ENCODE measurements around the gene SNRK. TPM values are rescaled to one million over a fixed set of nuclear protein-coding genes. Genes with fewer than 3 reads are reported as not detected.

Gene SNRK
- total and polyA plus RNA-seq, 2 of the 13 experiments (the other 11 are each of a cell fraction or from before 2014, with no cell fraction given) = 11.4 to 16.1 TPM

- no peak for ATAC-seq
- Histone ChIP-seq H3K4me1 (ENCODE audit: insufficient read depth, low read length) (no peaks in the 10 kb centered on the region), H3K9ac (ENCODE audit: insufficient read depth, low read depth, low read length) (no peak overlapping the region), H3K4me2 (ENCODE audit: low read depth, low read length) (no peak overlapping the region), H3K79me2 (ENCODE audit: insufficient read depth, low read length) (no peaks in the 10 kb centered on the region), H3K9me3 (ENCODE audit: low read length) (peaks cover 6% of the 10 kb centered on the region), H3K27ac (ENCODE audit: extremely low read length, insufficient read depth, low read length) (no peak overlapping the region), H3K27me3 (ENCODE audit: control insufficient read depth in 1 of 2, insufficient read depth in 2 of 2, low read length in 2 of 2) (peaks cover 0 to 14% of the 10 kb centered on the region in 2 experiments; a peak in 2 of 5 replicates), H3K4me3 (replicated peaks in 1 of 3; ENCODE audit: insufficient read depth in 1 of 3, low read depth in 2 of 3, low read length in 3 of 3) (no peak overlapping the region), H4K20me1 (ENCODE audit: insufficient read depth, low read length) (no peaks in the 10 kb centered on the region), H3K36me3 (replicated peaks in 1 of 2; ENCODE audit: control insufficient read depth in 1 of 2, insufficient read depth in 2 of 2, low read length in 2 of 2) (no peaks in the 10 kb centered on the region), H2AFZ (ENCODE audit: low read length) (no peak overlapping the region)
- WGBS (ENCODE audit: low lambda C conversion rate) = 0% methylated on average over 3 of the region's 3 CpGs
- in situ Hi-C loops (cut with HindIII; ENCODE audit: extremely low pct_ligation_motif_present, low pct_unique_long_range_greater_than_20kb) (no loop called here), intact Hi-C loops (cut with micrococcal nuclease; ENCODE audit: unreplicated experiment) (no loop called here)
- POLR2A ChIA-PET = no interaction called here
- BruUV-seq (replicated peaks) = no TSS peak
- CTCF ChIA-PET (ENCODE audit: low intra/inter-chr PET ratio, low total read pairs) = no interaction called here
- no peak for FAIRE-seq
- no peak for DNase-seq (ENCODE audit: low spot score)
- no peak for TF ChIP-seq HNF4G (IDR thresholded peaks at IDR 0.05; ENCODE audit: borderline replicate concordance, low read depth, low read length)
- TF ChIP-seq HNF4G (CRISPR knock-in tag; IDR thresholded peaks at IDR 0.05; ENCODE audit: borderline replicate concordance, low read depth) = no peak
- no peak for TF ChIP-seq ZBTB26 (CRISPR knock-in tag; IDR thresholded peaks at IDR 0.05; ENCODE audit: borderline replicate concordance)
- no peak for TF ChIP-seq ZBTB37 (CRISPR knock-in tag; IDR thresholded peaks at IDR 0.05)
- no peak for TF ChIP-seq ZBTB3 (CRISPR knock-in tag; IDR thresholded peaks at IDR 0.05; ENCODE audit: borderline replicate concordance, low read depth)
- TF ChIP-seq IRF1 (CRISPR knock-in tag; IDR thresholded peaks at IDR 0.05; ENCODE audit: low read depth) = no peak
- no peak for TF ChIP-seq ZNF83 (CRISPR knock-in tag; IDR thresholded peaks at IDR 0.05; ENCODE audit: borderline replicate concordance)
- no peak for TF ChIP-seq U2AF1 (optimal IDR thresholded peaks at IDR 0.05; ENCODE audit: low read depth, low read length)
- TF ChIP-seq ZNF281 (CRISPR knock-in tag; IDR thresholded peaks at IDR 0.05; ENCODE audit: borderline replicate concordance) = no peak
- TF ChIP-seq ZNF772 (CRISPR knock-in tag; IDR thresholded peaks at IDR 0.05) = no peak
- no peak for TF ChIP-seq HOXA9 (CRISPR knock-in tag; IDR thresholded peaks at IDR 0.05; ENCODE audit: borderline replicate concordance)
- TF ChIP-seq SP4 (CRISPR knock-in tag; IDR thresholded peaks at IDR 0.05) = no peak
- no peak for TF ChIP-seq ZNF562 (CRISPR knock-in tag; IDR thresholded peaks at IDR 0.05; ENCODE audit: borderline replicate concordance)
- no peak for TF ChIP-seq PBX2 (CRISPR knock-in tag; IDR thresholded peaks at IDR 0.05)
- TF ChIP-seq RELA (CRISPR knock-in tag; IDR thresholded peaks at IDR 0.05) = no peak
These were observed 38.7 kb upstream of the SNRK start for GRCh38 chr3:43247561-43248184.

Measured in HepG2 (cell line).